GF-D8 (cell line): Measurements from ENCODE around the gene GFRA1.

Experiments
- DNase-seq: peaks from one replicate; lab custom pipeline; 2025; lab: John Stamatoyannopoulos, UW

The GFRA1 gene

DNA sequence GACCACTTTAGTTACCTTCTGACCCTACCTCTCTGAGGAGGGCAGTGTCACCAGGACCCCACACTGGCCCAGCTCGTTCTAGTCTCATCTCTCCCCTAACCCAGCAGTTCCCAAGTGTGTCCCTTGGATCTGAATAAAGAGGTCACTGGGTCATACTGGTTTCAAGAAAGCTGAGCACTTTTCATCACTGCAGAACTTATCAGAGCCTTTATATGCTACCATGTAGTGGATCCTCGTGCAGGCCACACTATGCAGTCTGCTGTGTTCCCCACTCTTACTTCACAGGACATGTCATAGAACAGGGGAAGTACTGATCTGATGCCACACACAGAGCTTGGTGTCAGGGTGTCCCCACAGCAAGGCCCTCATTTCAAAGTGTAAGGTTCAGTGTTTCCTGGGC is 113.8 kb downstream of the GFRA1 start:
- no peak for DNase-seq

DNA sequence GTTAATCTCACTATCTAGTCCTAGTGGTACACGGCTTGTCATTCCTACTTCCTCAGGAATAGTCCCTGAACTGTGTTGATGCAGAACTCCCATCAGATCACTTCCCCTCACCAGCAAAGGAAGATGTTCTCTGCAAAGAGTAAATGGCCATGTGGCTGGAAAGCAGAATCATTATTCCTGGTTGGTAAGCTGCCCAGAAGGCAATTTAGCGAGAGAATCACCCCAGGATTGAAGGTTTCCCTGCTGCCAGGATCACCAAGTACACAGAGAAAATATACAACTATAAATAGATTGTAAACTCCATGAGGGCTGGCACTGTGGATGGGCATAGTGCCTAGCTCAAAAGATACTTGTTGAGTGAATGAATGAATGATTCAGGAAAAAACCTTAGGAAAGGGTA is 115.0 kb downstream of the GFRA1 start:
- DNase-seq, result no peak

DNA sequence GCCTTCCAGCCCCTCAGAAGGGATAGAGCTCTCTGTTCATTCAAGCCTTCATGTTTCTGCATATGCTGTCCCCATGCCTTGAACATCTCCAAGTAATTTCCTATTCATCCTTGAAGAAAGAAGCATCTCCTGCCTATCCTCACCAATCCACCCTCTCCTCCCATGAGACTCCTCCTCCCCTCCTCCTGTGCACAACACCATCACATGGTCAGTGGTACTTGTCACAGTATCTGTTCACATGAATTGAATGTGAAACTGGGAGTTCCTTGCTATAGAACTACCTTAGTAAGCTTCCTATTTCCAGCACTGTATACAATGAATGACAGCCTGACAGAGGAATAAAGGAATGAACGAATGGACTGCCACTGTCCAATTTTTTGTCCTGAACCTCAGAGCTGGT is 115.5 kb downstream of the GFRA1 start:
- no peak for DNase-seq

DNA sequence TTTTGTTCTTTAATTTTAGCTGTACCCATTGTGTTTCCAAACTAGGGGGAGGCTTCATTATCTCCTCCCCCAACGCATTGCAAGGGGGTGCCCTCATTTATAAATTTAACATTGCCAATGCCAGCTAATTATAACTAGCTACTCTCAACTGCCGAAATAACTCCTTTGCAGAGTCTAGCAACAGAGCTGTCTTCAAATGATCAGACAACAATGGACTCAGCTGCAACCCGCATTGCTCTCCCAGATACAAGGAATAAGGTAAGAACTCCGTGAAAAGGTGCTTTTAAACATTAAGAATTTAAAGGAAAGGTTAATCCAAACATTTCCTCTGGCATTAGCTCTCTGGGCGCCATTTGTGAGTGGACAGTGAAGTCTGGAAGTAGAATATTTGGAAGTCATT is 116.2 kb downstream of the GFRA1 start:
- no peak for DNase-seq

DNA sequence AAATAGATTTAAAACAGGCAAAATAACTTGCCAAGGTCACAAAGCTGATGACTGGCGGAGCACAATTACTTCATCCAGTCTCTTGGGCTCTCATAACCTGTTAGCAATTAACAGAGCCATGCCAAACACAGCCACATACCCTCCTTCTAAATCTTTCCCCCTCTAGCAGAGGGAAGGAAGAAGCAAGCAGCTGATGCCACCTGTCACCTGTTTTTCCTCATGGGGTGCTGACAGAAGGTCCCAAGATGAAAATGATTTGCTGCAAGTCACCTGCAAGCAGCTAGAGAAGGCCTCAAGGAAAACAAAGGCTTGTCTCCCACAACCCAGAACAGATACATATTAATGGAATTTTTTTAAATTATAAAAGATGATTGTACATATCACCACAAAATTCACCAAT is 117.8 kb downstream of the GFRA1 start:
- no peak for DNase-seq

DNA sequence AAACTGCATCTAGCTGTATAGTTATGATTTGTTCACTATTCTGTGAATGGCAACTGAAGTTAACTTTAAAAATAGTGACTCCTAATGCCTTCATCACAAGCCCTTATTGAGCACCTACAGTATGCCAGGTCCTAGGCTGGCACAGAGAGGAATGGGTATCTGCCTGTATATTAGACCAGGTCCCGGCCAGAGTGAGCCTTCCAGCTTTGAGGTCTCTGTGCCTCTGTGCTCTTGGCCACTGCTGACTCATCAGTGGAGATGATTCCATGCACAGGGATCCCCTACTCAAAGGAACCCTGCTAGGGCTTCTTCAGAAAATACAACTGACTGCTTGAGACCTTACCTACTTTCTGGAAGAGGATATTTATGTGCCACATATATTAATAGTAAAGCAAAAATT is 118.4 kb downstream of the GFRA1 start:
- no peak for DNase-seq

DNA sequence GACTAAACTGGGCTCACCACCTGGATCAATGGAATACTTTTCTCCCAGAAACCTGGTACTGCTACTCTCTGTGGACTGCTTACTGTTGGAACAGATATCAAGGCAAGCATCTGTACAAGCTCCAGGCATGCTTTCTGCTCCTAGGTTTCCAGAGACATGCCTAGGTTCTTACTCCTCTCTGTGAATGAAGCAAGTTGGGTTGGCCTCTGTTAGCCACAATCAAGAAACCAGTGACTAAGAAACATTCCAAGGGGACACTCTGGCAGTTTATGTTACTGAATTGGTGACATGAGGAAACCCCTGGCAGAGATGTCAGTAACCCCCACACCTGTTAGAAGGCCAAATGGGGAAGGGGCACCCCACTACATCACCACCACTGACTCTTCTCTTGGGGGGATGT is 121.9 kb downstream of the GFRA1 start:
- DNase-seq, result no peak

DNA sequence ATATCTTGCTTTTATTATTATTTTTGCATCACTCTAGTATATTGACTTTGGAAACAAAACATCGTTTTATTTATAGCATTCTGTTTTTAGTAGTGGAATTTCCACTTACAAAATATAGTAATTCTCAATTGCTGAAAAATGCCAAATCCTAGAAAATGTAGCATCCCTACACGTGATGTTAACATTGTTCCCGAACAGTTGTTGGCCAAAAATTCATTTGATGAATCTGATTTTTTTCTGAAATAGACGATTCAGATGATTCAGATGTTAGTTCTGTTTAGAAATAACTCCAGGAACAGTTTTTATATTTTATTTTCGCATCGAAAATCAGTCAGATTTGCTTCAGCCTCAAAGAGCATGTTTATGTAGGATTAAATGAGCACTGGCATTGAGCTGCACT is 122.4 kb downstream of the GFRA1 start:
- DNase-seq, result no peak

DNA sequence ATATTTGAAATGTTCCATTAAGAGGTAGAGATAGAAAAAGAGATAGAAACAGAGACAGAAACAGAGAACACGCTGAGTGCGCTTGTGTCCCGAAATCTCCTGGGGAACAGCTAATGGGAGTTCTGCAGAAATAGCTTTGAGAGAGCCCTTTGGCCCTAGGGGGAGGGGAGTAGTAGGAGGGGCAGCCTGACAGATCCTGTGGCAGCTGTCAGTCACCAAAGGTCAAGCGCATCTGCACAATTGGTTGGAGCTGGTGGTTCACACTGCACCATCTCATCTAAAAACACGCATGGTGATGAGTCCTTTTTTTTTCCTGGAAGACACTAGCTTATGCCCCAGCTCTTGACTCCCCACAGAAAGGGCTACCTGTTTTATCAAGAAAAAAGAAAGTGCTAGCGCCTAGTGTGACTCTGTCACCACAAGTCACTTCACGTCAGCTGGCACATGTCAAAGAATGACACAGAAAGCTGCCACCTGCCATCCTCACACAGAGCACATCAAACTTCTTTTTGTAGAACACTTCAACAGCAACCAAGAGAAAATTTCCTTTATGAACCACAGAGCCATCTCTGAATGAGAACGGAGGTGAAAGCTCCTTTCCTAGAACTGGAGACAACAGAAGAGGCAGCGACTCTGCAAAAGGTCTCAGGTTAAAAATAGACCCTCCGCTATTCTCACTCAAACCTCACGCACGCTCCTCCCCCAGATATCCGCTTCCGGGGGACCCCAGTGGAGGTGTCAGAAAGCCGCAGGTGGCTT is 125.7 kb downstream of the GFRA1 start:
- DNase-seq, result no peak

DNA sequence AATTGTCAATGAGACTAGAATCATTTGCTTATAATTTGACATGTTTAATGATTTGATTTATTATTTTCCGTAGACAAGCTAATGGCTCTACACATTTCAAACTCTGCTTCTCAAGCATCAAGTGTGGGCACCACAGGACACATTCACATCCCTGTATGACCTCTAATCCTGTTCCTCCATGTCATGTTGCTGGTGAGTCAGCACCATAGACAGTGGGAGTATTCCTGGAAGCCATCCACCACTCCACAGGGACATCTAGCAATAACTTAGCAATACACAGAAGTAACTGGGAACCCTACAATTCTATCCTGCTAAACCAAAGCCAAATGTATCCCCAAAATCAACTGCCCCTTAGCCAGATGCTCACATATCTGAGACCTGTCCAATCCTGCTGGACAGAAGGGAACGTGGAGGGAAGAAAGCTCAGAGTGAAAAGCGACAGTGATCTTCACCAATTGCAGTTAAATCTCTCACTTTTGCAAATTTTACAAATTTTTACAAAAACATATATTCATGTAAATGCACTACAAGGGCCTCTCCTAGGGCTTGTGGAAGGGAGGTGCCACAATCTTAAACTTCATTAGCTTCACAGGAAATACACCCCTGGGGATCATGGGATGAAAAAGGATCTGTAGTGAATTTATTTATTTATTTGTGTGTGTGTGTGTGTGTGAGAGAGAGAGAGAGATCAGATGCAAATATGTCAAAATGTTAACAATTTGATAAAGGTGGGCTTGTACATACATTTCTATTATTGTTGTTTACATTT is 126.5 kb downstream of the GFRA1 start:
- DNase-seq, result no peak

DNA sequence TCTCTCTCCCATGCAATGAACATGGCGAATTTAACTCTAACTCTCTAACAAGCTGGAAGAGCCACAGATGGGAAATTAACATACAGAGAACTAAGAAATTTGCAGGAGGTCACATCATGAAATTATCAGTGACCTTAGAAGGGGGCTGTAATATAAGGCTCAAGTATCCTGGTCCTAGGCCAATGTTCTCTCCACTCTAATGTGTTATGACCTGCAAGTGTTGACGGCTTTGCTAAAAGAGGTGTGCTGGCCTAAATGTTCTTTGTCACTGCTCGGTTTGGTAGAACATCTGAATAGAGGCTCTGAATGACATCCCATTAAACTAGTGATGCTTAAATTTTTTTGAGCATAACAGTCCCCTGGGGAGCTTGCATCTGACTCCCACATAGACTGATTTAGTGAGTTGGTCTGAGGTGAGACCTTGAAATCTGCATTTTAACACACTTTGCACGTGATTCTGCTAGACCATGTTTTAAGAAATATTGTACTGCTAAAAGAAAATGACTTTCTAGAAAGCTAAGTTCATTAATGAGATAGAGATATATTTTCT is 129.3 kb downstream of the GFRA1 start:
- no peak for DNase-seq

DNA sequence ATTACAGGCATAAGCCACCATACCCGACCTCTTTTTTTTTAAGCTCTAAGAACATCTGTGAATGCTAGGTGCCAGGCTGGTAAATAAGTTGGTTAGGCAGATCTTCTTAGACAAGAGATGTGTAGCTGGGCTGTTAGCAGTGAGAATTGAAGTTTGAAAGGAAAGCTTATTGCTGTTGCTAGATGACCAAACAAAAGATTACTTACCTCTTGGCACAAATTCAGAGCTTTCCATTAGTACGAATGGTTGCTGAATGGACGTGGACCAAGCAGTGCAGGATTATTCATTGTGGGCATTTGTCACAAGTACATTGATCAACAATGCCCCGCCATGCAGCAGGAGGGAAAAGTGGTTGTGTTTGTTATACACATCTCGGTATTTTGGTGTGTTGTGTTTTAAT is 131.2 kb downstream of the GFRA1 start:
- no peak for DNase-seq

DNA sequence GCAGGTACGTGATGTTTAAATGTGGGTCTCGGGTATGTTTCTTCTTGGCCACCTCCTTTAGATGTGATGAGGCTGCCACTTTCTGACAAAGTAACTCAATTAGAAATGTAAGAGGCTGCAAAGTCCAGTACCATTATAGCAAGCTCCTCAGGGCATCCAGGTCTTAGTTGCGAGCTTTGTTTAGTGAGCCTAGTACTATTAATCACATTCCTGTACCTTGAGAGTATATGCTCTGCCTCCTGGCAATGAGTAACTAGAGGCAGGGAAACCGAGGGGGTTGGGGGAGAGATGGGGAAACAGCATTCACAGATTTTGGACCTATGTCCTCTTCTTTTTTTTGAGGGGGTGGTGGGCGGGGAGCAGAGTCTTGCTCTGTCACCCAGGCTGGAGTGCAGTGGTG is 131.8 kb downstream of the GFRA1 start:
- DNase-seq, result no peak

DNA sequence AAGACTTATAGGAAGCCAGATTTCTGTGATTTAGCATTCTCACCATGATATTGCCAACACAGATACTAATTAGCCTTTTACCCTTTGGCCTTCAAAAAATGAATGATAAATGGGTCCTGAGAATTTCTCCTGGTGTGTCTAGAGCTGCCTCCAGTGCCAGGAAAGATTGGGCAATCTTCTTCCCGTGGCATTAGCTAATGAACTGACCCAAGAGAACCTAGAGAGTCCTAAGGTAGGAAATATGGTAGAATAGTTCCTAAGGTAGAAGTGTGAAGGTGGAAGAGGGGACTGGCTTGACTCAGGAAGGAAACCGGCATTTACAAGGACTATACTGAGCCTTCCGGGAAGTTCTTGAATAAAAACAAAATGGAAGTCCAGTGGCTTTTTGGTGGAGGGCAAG is 133.1 kb downstream of the GFRA1 start:
- DNase-seq, result no peak

DNA sequence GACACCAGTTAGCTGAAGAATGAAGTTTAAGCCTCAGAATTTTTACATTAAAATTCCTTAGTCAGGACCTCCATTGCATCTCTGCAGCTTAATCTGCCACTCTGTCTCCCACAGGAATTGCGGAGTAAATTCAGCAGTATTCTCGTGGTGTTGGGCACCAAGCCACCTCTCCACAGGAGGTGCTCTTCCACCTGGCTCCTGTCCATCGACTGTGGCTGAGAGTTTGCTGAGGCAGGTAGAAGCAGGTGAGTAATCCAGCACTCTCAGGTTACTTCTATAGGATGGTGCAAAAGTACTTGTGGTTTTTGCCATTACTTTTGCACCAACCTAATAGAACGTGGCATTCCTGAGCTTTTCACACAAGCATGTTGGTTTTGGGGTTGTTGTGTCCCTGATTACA is 134.1 kb downstream of the GFRA1 start:
- DNase-seq, result no peak

DNA sequence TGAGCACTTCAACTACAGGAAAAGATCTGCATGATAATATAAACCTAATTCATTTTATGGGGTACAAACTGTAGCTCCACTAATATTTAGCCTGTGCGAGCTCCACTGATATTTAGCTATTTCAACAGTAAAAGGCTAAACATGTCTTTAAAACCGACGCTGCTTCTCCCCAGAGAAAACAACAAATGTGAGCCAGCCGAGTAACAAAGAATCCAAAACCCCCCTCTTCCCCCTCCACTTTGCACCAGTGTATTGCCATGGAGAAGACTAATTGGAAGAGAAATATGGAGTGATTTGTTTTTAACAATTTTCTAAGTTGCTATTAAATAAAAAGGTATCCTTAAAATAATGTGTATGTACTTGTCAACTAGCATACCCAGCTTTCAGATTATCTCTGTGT is 136.7 kb downstream of the GFRA1 start:
- DNase-seq, result no peak

DNA sequence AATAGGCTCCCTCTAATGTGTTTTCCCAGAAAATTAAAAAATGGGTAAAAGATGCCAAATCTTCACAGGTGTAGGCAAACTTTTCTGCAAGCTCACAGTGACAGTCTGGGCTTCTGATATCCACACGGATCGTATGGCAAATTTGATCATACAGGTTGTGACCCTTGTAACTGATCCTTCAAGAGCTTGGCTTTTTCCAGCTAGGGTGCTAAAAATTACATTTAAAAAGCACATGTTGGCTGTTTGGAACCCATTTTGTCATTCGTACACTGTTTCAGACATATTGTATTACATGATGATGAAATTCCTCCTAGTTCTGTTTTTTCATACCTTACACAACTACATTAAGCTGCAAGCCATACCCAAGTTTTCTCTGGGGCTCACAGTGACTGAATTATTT is 138.7 kb downstream of the GFRA1 start:
- no peak for DNase-seq

DNA sequence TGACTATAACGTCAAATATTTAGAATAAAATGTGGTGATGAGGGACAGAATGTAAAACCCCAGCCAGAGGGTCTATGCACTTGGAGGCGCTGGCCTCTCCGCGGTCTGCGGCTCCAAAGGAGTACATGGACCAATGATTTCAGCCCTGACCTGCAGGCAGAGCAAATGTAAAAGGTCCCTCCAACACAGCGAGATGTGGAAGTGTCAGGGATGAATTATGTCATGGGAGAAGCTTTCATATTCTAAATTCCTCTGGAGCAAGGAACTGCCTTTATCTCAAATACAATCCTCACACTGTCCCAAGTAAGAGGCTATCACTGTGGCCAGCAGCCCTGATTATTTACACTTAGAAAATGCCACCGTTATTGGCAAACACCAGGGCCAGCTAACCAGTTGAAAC is 139.4 kb downstream of the GFRA1 start:
- DNase-seq, result no peak

DNA sequence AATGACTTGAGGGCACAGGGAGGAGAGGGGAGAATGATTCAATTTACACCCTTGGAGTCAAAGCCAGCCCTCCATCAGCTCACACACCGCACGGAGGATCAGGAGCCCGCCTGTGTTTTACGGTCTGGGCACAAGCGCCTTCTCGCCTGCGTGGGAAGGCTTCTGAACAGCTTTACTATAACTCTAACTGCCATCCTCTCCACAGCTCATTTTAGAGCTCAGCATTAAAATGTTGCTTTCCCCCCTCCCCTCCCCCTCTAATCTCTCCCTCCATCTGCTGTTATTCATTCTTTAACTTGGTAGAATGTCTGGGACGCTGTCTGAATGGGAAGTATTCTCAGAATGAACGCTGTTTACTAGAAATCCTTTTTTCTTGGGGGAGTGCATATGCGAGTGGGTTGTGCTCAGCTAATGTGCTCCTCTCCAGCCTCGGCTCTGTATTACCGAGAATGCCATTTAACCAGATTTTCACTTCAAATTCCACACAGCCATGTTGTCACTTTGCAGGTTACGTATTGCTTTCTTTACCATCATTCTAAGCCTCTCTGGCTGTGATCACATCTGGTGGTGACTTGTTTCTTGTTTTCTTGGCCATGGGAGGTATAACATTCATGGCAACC is 140.1 kb downstream of the GFRA1 start:
- no peak for DNase-seq

DNA sequence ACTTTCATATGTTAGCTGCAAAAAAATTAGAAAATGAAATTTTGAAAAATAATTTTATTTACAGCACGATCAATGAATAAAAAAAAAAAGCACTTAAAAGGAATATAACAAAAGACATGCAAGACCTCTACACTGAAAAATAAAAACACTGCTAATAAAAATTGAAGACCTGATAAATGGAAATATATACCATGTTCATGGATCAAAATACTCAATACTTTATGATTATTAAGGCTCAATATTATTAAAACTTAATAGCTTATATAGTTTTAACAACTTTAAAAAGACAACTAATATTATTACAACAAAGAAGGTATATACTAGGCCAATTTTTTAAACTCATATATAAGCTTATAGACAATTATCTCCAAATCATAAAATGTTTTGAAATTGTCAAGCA is 143.0 kb downstream of the GFRA1 start:
- DNase-seq, result no peak

DNA sequence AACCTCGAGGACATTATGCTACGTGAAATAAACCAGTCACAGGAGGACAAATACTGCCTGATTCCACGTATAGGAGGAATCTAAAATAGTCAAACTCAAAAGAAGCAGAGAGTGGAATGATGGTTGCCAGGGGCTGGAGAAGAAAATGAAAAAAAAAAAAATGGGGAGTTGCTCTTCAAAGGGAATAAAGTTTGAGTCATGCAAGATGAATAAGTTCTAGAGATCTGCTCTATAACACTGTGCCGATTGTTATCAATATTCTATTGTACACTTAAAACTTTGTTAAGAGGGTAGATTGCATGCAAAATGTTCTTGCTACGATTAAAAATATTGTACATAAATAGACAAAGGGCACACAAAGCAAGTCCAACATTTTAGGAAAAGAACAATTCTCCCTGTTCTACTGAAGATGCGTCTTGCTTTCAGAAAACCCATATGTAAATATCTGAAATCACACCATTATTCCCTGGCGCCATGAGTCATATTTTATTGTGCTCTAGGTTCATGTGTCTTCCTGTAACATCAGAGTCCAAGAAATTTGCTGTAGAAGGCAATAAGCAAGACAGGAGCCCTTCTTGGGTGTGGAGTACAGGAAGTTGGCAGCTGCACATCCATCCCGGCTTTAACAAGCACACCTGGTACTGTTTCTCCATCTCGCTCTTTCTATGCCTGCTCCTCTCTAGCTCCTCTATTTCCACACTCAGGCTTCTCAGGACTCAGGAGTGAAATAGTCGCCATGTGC is 145.9 kb downstream of the GFRA1 start:
- no peak for DNase-seq

DNA sequence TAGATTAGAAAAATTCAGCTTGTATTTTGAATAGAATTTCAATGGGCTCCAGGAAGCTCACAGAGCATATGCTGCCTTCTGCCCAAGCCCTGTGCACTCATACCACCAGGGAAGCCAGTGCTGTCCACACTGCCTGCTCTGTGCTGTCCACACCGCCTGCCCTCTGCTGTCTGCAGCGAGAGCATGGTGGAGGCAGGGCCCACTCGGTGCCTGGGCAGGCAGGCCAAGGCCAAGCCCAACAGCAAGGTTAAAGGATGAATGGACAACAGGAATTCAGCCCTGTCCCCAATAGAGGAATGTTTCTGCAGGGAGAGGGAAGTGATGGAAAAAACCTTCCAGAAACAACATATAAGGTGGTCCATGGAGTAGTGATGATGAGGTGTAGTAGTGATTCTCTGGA is 146.8 kb downstream of the GFRA1 start:
- no peak for DNase-seq
